ENCODE data around the gene FAM98B. TPM values are rescaled to one million over a fixed set of nuclear protein-coding genes. Genes with fewer than 3 reads are reported as not detected.

FAM98B gene
- total RNA-seq, 1 experiment from 2014 or later: 26.5 TPM

DNA sequence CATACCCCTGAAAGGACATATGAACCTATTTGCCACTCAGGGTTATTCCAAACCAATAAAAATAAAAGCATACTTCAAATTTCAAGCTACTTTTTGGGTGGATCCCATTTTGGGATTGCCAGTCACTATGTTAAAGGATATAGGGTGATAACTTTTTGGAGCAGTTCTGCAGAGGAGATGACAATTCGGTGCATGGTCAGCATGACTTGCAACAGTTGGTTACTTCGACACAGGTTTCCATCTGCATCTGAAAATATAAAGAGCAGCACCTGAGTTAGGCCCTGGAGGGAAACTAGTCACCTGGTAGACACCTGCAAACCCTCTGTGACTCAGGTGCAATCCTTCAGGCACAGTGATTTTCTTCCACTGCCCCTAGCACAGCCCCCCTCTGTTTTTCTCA is 72.2 kb downstream of the FAM98B start:
- BruUV-seq (replicated peaks): no TSS peak
- no peaks in the 10 kb centered on the region for H3K36me3 Mint-ChIP-seq (ENCODE audit: insufficient read depth, unreplicated experiment)
- ChIA-PET CTCF (interaction anchor here (0.9 kb wide), 1 partner anchor 28 kb away, joined by 3 read pairs; no protein-coding TSS in a partner anchor), POLR2A (no interaction called here)
- TF ChIP-seq, protein P1, sequence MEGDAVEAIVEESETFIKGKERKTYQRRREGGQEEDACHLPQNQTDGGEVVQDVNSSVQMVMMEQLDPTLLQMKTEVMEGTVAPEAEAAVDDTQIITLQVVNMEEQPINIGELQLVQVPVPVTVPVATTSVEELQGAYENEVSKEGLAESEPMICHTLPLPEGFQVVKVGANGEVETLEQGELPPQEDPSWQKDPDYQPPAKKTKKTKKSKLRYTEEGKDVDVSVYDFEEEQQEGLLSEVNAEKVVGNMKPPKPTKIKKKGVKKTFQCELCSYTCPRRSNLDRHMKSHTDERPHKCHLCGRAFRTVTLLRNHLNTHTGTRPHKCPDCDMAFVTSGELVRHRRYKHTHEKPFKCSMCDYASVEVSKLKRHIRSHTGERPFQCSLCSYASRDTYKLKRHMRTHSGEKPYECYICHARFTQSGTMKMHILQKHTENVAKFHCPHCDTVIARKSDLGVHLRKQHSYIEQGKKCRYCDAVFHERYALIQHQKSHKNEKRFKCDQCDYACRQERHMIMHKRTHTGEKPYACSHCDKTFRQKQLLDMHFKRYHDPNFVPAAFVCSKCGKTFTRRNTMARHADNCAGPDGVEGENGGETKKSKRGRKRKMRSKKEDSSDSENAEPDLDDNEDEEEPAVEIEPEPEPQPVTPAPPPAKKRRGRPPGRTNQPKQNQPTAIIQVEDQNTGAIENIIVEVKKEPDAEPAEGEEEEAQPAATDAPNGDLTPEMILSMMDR (IDR thresholded peaks at IDR 0.05; ENCODE audit: unreplicated experiment): no peak
- peaks cover 12% of the 10 kb centered on the region for H3K4me1 Mint-ChIP-seq (ENCODE audit: insufficient read depth, unreplicated experiment)
- H3K27ac Mint-ChIP-seq (ENCODE audit: low read depth, unreplicated experiment): no peak overlapping the region
- no peak for DNase-seq (ENCODE audit: unreplicated experiment)
- intact Hi-C loops (cut with micrococcal nuclease): no loop called here
- H3K9me3 Mint-ChIP-seq (ENCODE audit: unreplicated experiment): no peaks in the 10 kb centered on the region
- peaks cover 10% of the 10 kb centered on the region for H3K27me3 Mint-ChIP-seq (ENCODE audit: insufficient read depth, unreplicated experiment)
- no peak overlapping the region for H3K4me3 Mint-ChIP-seq (ENCODE audit: unreplicated experiment)

DNA sequence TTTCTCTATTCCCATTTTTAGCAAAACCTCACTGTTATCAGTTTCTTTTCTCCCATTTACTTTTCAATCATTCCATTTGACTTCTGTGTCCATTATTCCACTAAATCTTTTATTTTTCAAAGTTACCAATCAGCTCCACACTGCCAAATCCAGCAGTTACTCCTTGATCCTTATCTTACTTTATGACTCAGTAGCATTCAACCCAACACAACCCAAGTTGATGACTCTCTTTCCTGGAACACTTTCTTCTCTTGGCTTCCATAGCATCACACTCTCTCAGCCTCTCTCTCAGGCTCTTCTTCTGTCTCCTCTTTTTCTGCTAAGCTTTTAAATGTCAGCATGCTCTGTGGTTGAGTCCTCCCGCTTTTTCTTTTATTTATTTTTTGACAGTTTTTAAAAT is 74.4 kb downstream of the FAM98B start:
- Mint-ChIP-seq H3K4me3 (ENCODE audit: unreplicated experiment) (no peak overlapping the region), H3K36me3 (ENCODE audit: insufficient read depth, unreplicated experiment) (no peaks in the 10 kb centered on the region), H3K9me3 (ENCODE audit: unreplicated experiment) (no peaks in the 10 kb centered on the region), H3K4me1 (ENCODE audit: insufficient read depth, unreplicated experiment) (peaks cover 21% of the 10 kb centered on the region), H3K27ac (ENCODE audit: low read depth, unreplicated experiment) (no peak overlapping the region), H3K27me3 (ENCODE audit: insufficient read depth, unreplicated experiment) (no peaks in the 10 kb centered on the region)
- TF ChIP-seq, protein P1 (IDR thresholded peaks at IDR 0.05; ENCODE audit: unreplicated experiment): no peak
- ChIA-PET CTCF (interaction anchor here (0.7 kb wide), 1 partner anchor 154 kb away, joined by 5 read pairs; no protein-coding TSS in a partner anchor), POLR2A (no interaction called here)
- intact Hi-C loops (cut with micrococcal nuclease): no loop called here
- no peak for DNase-seq (ENCODE audit: unreplicated experiment)
- no TSS peak for BruUV-seq (replicated peaks)

DNA sequence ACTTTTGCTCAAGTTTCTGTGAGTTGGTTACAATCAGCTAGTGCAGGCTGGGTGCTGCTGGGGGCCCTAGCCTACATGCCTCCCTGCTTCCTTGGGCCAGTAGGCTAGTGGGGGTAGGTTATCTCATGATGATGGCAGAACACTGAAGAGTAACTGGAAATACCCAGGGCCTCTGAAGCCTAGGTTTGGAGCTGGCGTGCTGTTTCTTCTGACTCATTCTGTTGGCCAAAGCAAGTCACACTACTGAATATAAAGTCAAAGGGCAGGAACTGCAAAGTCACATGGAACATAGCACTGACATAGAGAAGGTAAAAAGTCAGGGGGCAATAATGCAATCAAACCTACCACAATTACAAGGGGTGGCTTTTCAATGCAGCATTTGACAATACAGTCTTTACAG is 76.2 kb downstream of the FAM98B start:
- no peak for DNase-seq (ENCODE audit: unreplicated experiment)
- intact Hi-C loops (cut with micrococcal nuclease): no loop called here
- BruUV-seq (replicated peaks): no TSS peak
- peaks cover 21% of the 10 kb centered on the region for H3K4me1 Mint-ChIP-seq (ENCODE audit: insufficient read depth, unreplicated experiment)
- H3K4me3 Mint-ChIP-seq (ENCODE audit: unreplicated experiment): no peak overlapping the region
- H3K9me3 Mint-ChIP-seq (ENCODE audit: unreplicated experiment): no peaks in the 10 kb centered on the region
- CTCF ChIA-PET: interaction anchor here (1.7 kb wide), 1 partner anchor 118 kb away, joined by 3 read pairs; no protein-coding TSS in a partner anchor
- H3K27ac Mint-ChIP-seq (ENCODE audit: low read depth, unreplicated experiment): no peak overlapping the region
- no peaks in the 10 kb centered on the region for H3K36me3 Mint-ChIP-seq (ENCODE audit: insufficient read depth, unreplicated experiment)
- no peaks in the 10 kb centered on the region for H3K27me3 Mint-ChIP-seq (ENCODE audit: insufficient read depth, unreplicated experiment)
- POLR2A ChIA-PET: no interaction called here
- TF ChIP-seq, protein P1 (IDR thresholded peaks at IDR 0.05; ENCODE audit: unreplicated experiment): no peak

DNA sequence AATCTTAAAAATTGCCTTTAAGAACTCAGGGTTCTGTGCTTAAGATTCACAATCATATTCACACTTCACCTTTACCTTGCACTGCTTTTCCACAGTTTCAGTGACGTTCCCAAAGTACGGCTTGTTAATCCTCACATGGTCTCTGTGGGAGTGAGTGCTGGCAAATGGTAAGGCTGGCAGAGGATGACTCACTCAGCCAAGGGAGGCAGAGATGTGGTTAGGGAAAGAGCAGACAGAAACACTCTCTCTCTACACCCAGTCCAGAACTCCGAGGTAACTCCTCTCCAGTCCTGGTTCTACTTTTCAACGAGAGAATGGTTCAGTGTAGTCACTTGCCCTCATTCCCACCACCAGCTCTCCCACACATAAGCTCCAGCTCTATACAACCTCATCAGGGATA is 77.6 kb downstream of the FAM98B start:
- POLR2A ChIA-PET: interaction anchor here (0.6 to 1.2 kb wide), 3 partner anchors 9 to 14 kb away, joined by 3 read pairs; no protein-coding TSS in a partner anchor
- H3K4me3 Mint-ChIP-seq (ENCODE audit: unreplicated experiment): peak overlapping the region; percentile 47
- H3K27me3 Mint-ChIP-seq (ENCODE audit: insufficient read depth, unreplicated experiment): no peaks in the 10 kb centered on the region
- no TSS peak for BruUV-seq (replicated peaks)
- peak; percentile 78 for DNase-seq (ENCODE audit: unreplicated experiment)
- peak overlapping the region; percentile 9 for H3K27ac Mint-ChIP-seq (ENCODE audit: low read depth, unreplicated experiment)
- intact Hi-C loops (cut with micrococcal nuclease): no loop called here
- CTCF ChIA-PET: interaction anchor here (0.6 to 1.1 kb wide), 5 partner anchors 9 to 205 kb away, joined by 3 to 6 read pairs (median 3); partner anchors contain the start of gene FAM98B
- TF ChIP-seq, protein P1 (IDR thresholded peaks at IDR 0.05; ENCODE audit: unreplicated experiment): no peak
- peaks cover 26% of the 10 kb centered on the region for H3K4me1 Mint-ChIP-seq (ENCODE audit: insufficient read depth, unreplicated experiment)
- no peaks in the 10 kb centered on the region for H3K9me3 Mint-ChIP-seq (ENCODE audit: unreplicated experiment)
- no peaks in the 10 kb centered on the region for H3K36me3 Mint-ChIP-seq (ENCODE audit: insufficient read depth, unreplicated experiment)

Data from MCF 10A (cell line).